HCT116 (cell line): ENCODE data around the gene GRIFIN. TPM values are rescaled to one million over a fixed set of nuclear protein-coding genes. Genes with fewer than 3 reads are reported as not detected.

ENCODE experiments used
- ATAC-seq: fragments of 200-7000 bp; cut with Tn5 transposase; 2 replicates; pipeline ENCODE4 v1.9.1; 2020; ENCODE audit warnings: mild to moderate bottlenecking, moderate library complexity
- BruUV-seq: library from RNA; stranded (reverse); fragments of 400-500 nt; replicated peaks from 2 replicates; lab custom pipeline; 2021; lab: Mats Ljungman, UMichigan
- CTCF ChIA-PET: fragments of 300-600 bp; sonication (Branson Sonifier 250); formaldehyde crosslinking; loops from one replicate; lab custom pipeline; 2021; ENCODE audit warnings: antibody characterized with exemption; lab: Charles Lee
- POLR2A ChIA-PET: fragments of 300-600, 350-600 bp; sonication (Branson Sonifier 250); formaldehyde crosslinking; loops from one replicate; lab custom pipeline; 2021; ENCODE audit warnings: antibody characterized with exemption; lab: Charles Lee
- RAD21 ChIA-PET, 2 experiments: fragments of 300-600 bp; sonication (Branson Sonifier 250); formaldehyde crosslinking; loops; one replicate each; lab custom pipeline; 2023; ENCODE audit warnings: low total read pairs in 2 of 2; ENCODE audit not compliant: uncharacterized antibody in 2 of 2, unreplicated experiment in 2 of 2, low non-redundant PET in 1 of 2; lab: Charles Lee
- DNase-seq: peaks from one replicate; pipeline ENCODE4 v3.0.0-alpha.2; 2010; ENCODE audit warnings: low read depth, low spot score
- H2AFZ ChIP-seq: fragments of 200-600 bp; shearing (Covaris generic), sonication (generic); 2 replicates; pipeline ENCODE4 v1.6.1; 2017; ENCODE audit warnings: low read depth, mixed run types, mixed read lengths, antibody characterized with exemption, low read length; ENCODE audit not compliant: poor library complexity, severe bottlenecking
- H3K27ac ChIP-seq: 2 replicates; pipeline ENCODE4 v1.5.1; 2012; ENCODE audit warnings: low read depth, low read length
- H3K27me3 ChIP-seq: fragments of 200-600 bp; sonication (generic); 2 replicates; pipeline ENCODE4 v1.6.1; 2016; ENCODE audit warnings: mixed run types, low read length, mixed read lengths; ENCODE audit not compliant: insufficient read depth
- H3K36me3 ChIP-seq, 2 experiments: fragments of 200-500 bp in 1 of 2; fragments of 200-600 bp in 1 of 2; sonication (Bioruptor generic) in 1 of 2; sonication (generic) in 1 of 2; 2 replicates each; pipeline versions ENCODE4 v1.5.1 to v1.6.1; 2014 to 2016; ENCODE audit warnings: low read length in 2 of 2, inconsistent platforms in 1 of 2, mixed read lengths in 1 of 2, mixed run types in 1 of 2; ENCODE audit not compliant: insufficient read depth in 2 of 2, control insufficient read depth in 1 of 2
- H3K4me1 ChIP-seq, 2 experiments: fragments of 200-600 bp in 1 of 2; sonication (generic) in 1 of 2; 2 replicates each; pipeline versions ENCODE4 v1.5.1 to v1.6.1; 2012 to 2017; ENCODE audit warnings: low read length in 2 of 2, inconsistent platforms in 1 of 2, mild to moderate bottlenecking in 1 of 2, mixed read lengths in 1 of 2, mixed run types in 1 of 2, moderate library complexity in 1 of 2; ENCODE audit not compliant: insufficient read depth in 2 of 2, control insufficient read depth in 1 of 2
- H3K4me2 ChIP-seq: fragments of 200-600 bp; sonication (generic); 2 replicates; pipeline ENCODE4 v1.6.1; 2017; ENCODE audit warnings: mixed run types, low read length, mixed read lengths
- H3K4me3 ChIP-seq, 2 experiments: fragments of 200-600 bp in 1 of 2; sonication (generic) in 1 of 2; replicated peaks in 1 of 2; 2 replicates each; pipeline ENCODE4 v1.5.1; 2011 to 2016; ENCODE audit warnings: low read length in 2 of 2, control low read depth in 1 of 2, low read depth in 1 of 2, mild to moderate bottlenecking in 1 of 2, mixed read lengths in 1 of 2, mixed run types in 1 of 2
- H3K79me2 ChIP-seq: fragments of 200-600 bp; sonication (generic); 2 replicates; pipeline ENCODE4 v1.6.1; 2017; ENCODE audit warnings: mild to moderate bottlenecking, mixed run types, low read length, moderate library complexity, mixed read lengths; ENCODE audit not compliant: insufficient read depth
- H3K9ac ChIP-seq: fragments of 200-600 bp; sonication (generic); 2 replicates; pipeline ENCODE4 v1.6.1; 2016; ENCODE audit warnings: low read length, mixed read lengths
- H3K9me2 ChIP-seq: fragments of 200-600 bp; sonication (generic), shearing (Covaris generic); 2 replicates; pipeline ENCODE4 v1.6.1; 2017; ENCODE audit warnings: mixed run types, mild to moderate bottlenecking, moderate library complexity; ENCODE audit not compliant: insufficient read depth
- H3K9me3 ChIP-seq, 2 experiments: fragments of 200-500 bp in 1 of 2; fragments of 200-600 bp in 1 of 2; sonication (Bioruptor generic) in 1 of 2; sonication (generic) in 1 of 2; 2 replicates each; pipeline ENCODE4 v1.6.1; 2014 to 2017; ENCODE audit warnings: low read length in 2 of 2, mixed read lengths in 2 of 2, inconsistent platforms in 1 of 2, low read depth in 1 of 2, mild to moderate bottlenecking in 1 of 2, mixed run types in 1 of 2, moderate library complexity in 1 of 2; ENCODE audit not compliant: control insufficient read depth in 1 of 2, insufficient read depth in 1 of 2
- H4K20me1 ChIP-seq: fragments of 200-600 bp; sonication (generic), shearing (Covaris generic); 2 replicates; pipeline ENCODE4 v1.6.1; 2017; ENCODE audit warnings: mixed run types, mild to moderate bottlenecking, moderate library complexity; ENCODE audit not compliant: insufficient read depth
- ATF3 ChIP-seq: IDR thresholded peaks from 2 replicates; pipeline ENCODE4 v1.6.1; 2012
- CBX3 ChIP-seq: IDR thresholded peaks from 2 replicates; pipeline ENCODE4 v1.6.1; 2012; ENCODE audit warnings: low read depth
- CEBPB ChIP-seq: IDR thresholded peaks from 2 replicates; pipeline ENCODE4 v1.6.1; 2012; ENCODE audit warnings: low read depth
- CTCF ChIP-seq, 3 experiments: fragments of 200-600 bp in 1 of 3; sonication (generic) in 1 of 3; IDR thresholded peaks in 2 of 3; conservative IDR thresholded peaks in 1 of 3; 2 replicates each; pipeline ENCODE4 v1.5.1; 2012 to 2017; ENCODE audit warnings: low read depth in 2 of 3, low read length in 2 of 3, antibody characterized with exemption in 1 of 3, borderline replicate concordance in 1 of 3, control low read depth in 1 of 3, mild to moderate bottlenecking in 1 of 3, mixed read lengths in 1 of 3, mixed run types in 1 of 3, moderate library complexity in 1 of 3; ENCODE audit not compliant: insufficient read depth in 1 of 3
- ELF1 ChIP-seq: IDR thresholded peaks from 2 replicates; pipeline ENCODE4 v1.6.1; 2012; ENCODE audit warnings: low read depth, borderline replicate concordance
- EZH2 ChIP-seq: fragments of 200-600 bp; sonication (generic); IDR thresholded peaks from 2 replicates; pipeline ENCODE4 v1.6.1; 2017; ENCODE audit warnings: antibody characterized with exemption, mixed run types
- EZH2phosphoT487 ChIP-seq: fragments of 200-600 bp; IDR thresholded peaks from 2 replicates; pipeline ENCODE4 v1.6.1; 2018; ENCODE audit warnings: antibody characterized with exemption, borderline replicate concordance
- FOSL1 ChIP-seq: IDR thresholded peaks from 2 replicates; pipeline ENCODE4 v1.6.1; 2012; ENCODE audit warnings: low read depth
- JUND ChIP-seq: IDR thresholded peaks from 2 replicates; pipeline ENCODE4 v1.6.1; 2012
- MAX ChIP-seq: IDR thresholded peaks from 2 replicates; pipeline ENCODE4 v1.6.1; 2012
- POLR2A ChIP-seq: IDR thresholded peaks from 2 replicates; pipeline ENCODE4 v1.7.0; 2011; ENCODE audit warnings: borderline replicate concordance; ENCODE audit not compliant: insufficient read depth, insufficient read length; ENCODE audit errors: extremely low read depth
- POLR2AphosphoS5 ChIP-seq: IDR thresholded peaks from 2 replicates; pipeline ENCODE4 v1.6.1; 2011; ENCODE audit warnings: mild to moderate bottlenecking, low read depth, low read length, moderate library complexity
- RAD21 ChIP-seq: IDR thresholded peaks from 2 replicates; pipeline ENCODE4 v1.6.1; 2012; ENCODE audit warnings: low read depth, mild to moderate bottlenecking
- REST ChIP-seq: IDR thresholded peaks from 2 replicates; pipeline ENCODE4 v1.6.1; 2012; ENCODE audit warnings: low read depth
- SIN3A ChIP-seq: IDR thresholded peaks from 2 replicates; pipeline ENCODE4 v1.6.1; 2012; ENCODE audit warnings: low read depth
- SP1 ChIP-seq: IDR thresholded peaks from 2 replicates; pipeline ENCODE4 v1.6.1; 2012; ENCODE audit warnings: low read depth
- SRF ChIP-seq: IDR thresholded peaks from 2 replicates; pipeline ENCODE4 v1.6.1; 2012; ENCODE audit warnings: low read depth
- YY1 ChIP-seq: IDR thresholded peaks from 2 replicates; pipeline ENCODE4 v1.6.1; 2011; ENCODE audit warnings: low read length, low read depth, moderate library complexity, mild to moderate bottlenecking; ENCODE audit not compliant: insufficient replicate concordance; ENCODE audit errors: extremely low read depth
- ZBTB33 ChIP-seq: IDR thresholded peaks from 2 replicates; pipeline ENCODE4 v1.6.1; 2011; ENCODE audit warnings: mild to moderate bottlenecking, low read length, moderate library complexity; ENCODE audit not compliant: insufficient replicate concordance; ENCODE audit errors: extremely low read depth
- ZFX ChIP-seq: fragments of 450-650 bp; IDR thresholded peaks from 2 replicates; pipeline ENCODE4 v1.6.1; 2017
- intact Hi-C: fragments of 100-400 bp; cut with micrococcal nuclease; formaldehyde crosslinking; loops from 2 replicates; pipeline ENCODE4 v1.10.0; 2022
- total RNA-seq: library from RNA; stranded (reverse); gene quantifications from one replicate; pipeline ENCODE4 v1.2.1, GENCODE V29; 2021; ENCODE audit not compliant: unreplicated experiment

GRIFIN gene
- total RNA-seq, 1 experiment from 2014 or later = not detected

- no TSS peak for BruUV-seq
- Histone ChIP-seq H3K9me2 (no peaks in the 10 kb centered on the region), H3K4me2 (no peak overlapping the region), H3K9ac (no peak overlapping the region), H3K79me2 (no peaks in the 10 kb centered on the region), H3K36me3 (no peaks in the 10 kb centered on the region), H3K27me3 (no peaks in the 10 kb centered on the region), H3K4me1 (no peaks in the 10 kb centered on the region), H2AFZ (no peak overlapping the region), H3K27ac (no peak overlapping the region), H4K20me1 (no peaks in the 10 kb centered on the region), H3K4me3 (no peak overlapping the region), H3K9me3 (no peaks in the 10 kb centered on the region; a peak in 1 of 4 replicates)
- CTCF ChIA-PET = no interaction called here
- RAD21 ChIA-PET = no interaction called here
- intact Hi-C loops = no loop called here
- DNase-seq (no peak), ATAC-seq (no peak)
- no peak for TF ChIP-seq YY1
- TF ChIP-seq JUND = no peak
- no peak for TF ChIP-seq EZH2
- no peak for TF ChIP-seq POLR2AphosphoS5
- TF ChIP-seq POLR2A = no peak
- no peak for TF ChIP-seq SP1
- TF ChIP-seq ELF1 = no peak
- TF ChIP-seq SRF = no peak
- TF ChIP-seq RAD21 = no peak
- TF ChIP-seq EZH2phosphoT487 = no peak
- TF ChIP-seq SIN3A = no peak
- TF ChIP-seq CBX3 = no peak
- TF ChIP-seq CEBPB = no peak
- no peak for TF ChIP-seq CTCF (IDR thresholded peaks at IDR 0.05 in 2 of 3, conservative IDR thresholded peaks at IDR 0.05 in 1 of 3; ENCODE audit: borderline replicate concordance in 1 of 3, insufficient read depth in 1 of 3, low read depth in 2 of 3, low read length in 2 of 3)
- TF ChIP-seq FOSL1 = no peak
- no peak for TF ChIP-seq MAX
- TF ChIP-seq ZFX = no peak
- TF ChIP-seq REST = no peak
- TF ChIP-seq ZBTB33 = no peak
- TF ChIP-seq ATF3 = no peak
- POLR2A ChIA-PET = no interaction called here
These were observed 50.4 kb downstream of the GRIFIN start for GRCh38 chr7:2425749-2426148.
